DMS153 (cell line): Measurements from ENCODE around the gene MRPS10.

Experiments
- DNase-seq: peaks from one replicate; lab custom pipeline; 2025; lab: John Stamatoyannopoulos, UW

MRPS10 gene

GRCh38 chr6:42217519-42218367, at the start of gene MRPS10:
Gene MRPS10 (minus strand): TSS chr6:42217861. CDS start chr6:42217849, 12 bp downstream.
- peak; percentile 94 for DNase-seq

GRCh38 chr6:42266538-42266937, 48.9 kb upstream of the MRPS10 start:
- no peak for DNase-seq

GRCh38 chr6:42264852-42265390, 47.3 kb upstream of the MRPS10 start:
- DNase-seq: no peak

- no peak for DNase-seq
Observed at GRCh38 chr6:42264162-42264851, 46.6 kb upstream of the MRPS10 start.

- no peak for DNase-seq
Observed at GRCh38 chr6:42263165-42263728, 45.6 kb upstream of the MRPS10 start.

- no peak for DNase-seq
Observed at GRCh38 chr6:42260972-42261371, 43.3 kb upstream of the MRPS10 start.

GRCh38 chr6:42260396-42260888, 42.8 kb upstream of the MRPS10 start:
- no peak for DNase-seq

GRCh38 chr6:42259841-42260395, 42.3 kb upstream of the MRPS10 start:
- no peak for DNase-seq

- no peak for DNase-seq
Observed at GRCh38 chr6:42259286-42259685, 41.6 kb upstream of the MRPS10 start.

GRCh38 chr6:42257614-42258013, 40.0 kb upstream of the MRPS10 start:
- no peak for DNase-seq

GRCh38 chr6:42257063-42257462, 39.4 kb upstream of the MRPS10 start:
- no peak for DNase-seq

GRCh38 chr6:42255050-42255449, 37.4 kb upstream of the MRPS10 start:
- no peak for DNase-seq

- DNase-seq: no peak
Observed at GRCh38 chr6:42254505-42254904, 36.8 kb upstream of the MRPS10 start.

- DNase-seq: peak; percentile 54
Observed at GRCh38 chr6:42251911-42252637, 34.4 kb upstream of the MRPS10 start.

GRCh38 chr6:42251500-42251899, 33.8 kb upstream of the MRPS10 start:
- no peak for DNase-seq

GRCh38 chr6:42250274-42250931, 32.7 kb upstream of the MRPS10 start:
- DNase-seq: no peak

- no peak for DNase-seq
Observed at GRCh38 chr6:42249279-42249678, 31.6 kb upstream of the MRPS10 start.

- DNase-seq: no peak
Observed at GRCh38 chr6:42243046-42243445, 25.4 kb upstream of the MRPS10 start.

- no peak for DNase-seq
Observed at GRCh38 chr6:42241915-42242314, 24.3 kb upstream of the MRPS10 start.

- DNase-seq: no peak
Observed at GRCh38 chr6:42239736-42240375, 22.2 kb upstream of the MRPS10 start.
